Stimulated activated naive CD4-positive, alpha-beta T cell (primary cell): Measurements from ENCODE around the gene RMI2.

Experiments used
- DNase-seq, 6 experiments: peaks; one replicate each; lab custom pipeline; 2025; lab: John Stamatoyannopoulos, UW

RMI2 gene

DNA sequence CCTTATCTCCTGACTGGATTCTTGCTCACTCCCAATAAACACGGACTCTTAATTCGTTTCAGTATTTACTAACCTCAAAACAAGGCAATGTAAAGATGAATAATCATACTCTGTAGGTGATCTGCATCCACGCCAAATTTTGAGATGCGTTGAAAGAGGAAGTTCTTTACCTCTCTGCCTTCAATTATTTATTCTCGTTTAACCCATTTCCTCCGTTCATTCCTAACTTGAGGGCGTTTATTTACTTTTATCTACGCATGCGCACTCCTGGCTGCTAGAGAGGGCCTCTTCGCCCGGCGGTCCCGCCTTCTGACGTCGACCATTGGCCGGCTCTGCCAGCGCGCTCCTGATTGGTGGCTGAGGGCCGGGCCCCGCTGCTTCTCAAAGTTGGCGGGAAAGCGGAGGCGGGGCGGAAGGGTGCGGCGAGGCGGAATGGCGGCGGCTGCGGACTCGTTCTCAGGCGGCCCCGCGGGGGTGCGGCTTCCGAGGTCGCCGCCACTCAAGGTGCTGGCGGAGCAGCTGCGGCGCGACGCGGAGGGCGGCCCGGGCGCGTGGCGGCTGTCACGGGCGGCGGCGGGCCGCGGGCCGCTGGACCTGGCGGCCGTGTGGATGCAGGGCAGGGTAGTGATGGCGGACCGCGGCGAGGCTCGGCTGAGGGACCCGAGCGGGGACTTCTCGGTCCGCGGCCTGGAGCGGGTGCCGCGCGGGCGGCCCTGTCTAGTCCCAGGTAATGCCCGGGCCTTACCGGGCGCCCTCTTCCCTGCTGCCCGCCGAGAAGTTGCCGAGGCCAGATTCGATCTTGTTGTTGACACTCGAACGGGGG is at the start of gene RMI2:
TSS of gene RMI2 (plus strand) at position 420 of the 823 bp plus-strand sequence. CDS start at position 433, 13 bp downstream.
- peak; percentile 88 to 95 (median 93) for DNase-seq

DNA sequence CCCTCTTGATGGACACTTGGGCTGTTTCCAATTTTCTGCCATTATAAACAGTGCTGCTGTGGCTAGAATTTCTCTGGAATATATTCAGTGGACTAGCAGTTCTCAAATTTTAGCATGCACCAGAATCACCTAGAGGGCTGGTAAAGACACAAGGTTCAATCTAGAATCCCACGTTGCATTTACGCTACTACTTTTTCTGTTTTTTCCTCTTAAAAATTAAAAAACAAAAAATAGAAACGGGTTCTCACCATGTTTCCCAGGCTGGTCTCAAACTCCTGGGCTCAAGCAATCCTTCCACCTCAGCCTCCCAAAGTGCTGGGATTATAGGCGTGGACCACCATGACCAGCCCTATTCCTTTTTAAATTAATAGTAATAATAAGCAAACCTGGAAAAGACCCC is 49.6 kb upstream of the RMI2 start:
- no peak for DNase-seq

- no peak for DNase-seq
These were observed 48.9 kb upstream of the RMI2 start for GRCh38 chr16:11296351-11296705.

DNA sequence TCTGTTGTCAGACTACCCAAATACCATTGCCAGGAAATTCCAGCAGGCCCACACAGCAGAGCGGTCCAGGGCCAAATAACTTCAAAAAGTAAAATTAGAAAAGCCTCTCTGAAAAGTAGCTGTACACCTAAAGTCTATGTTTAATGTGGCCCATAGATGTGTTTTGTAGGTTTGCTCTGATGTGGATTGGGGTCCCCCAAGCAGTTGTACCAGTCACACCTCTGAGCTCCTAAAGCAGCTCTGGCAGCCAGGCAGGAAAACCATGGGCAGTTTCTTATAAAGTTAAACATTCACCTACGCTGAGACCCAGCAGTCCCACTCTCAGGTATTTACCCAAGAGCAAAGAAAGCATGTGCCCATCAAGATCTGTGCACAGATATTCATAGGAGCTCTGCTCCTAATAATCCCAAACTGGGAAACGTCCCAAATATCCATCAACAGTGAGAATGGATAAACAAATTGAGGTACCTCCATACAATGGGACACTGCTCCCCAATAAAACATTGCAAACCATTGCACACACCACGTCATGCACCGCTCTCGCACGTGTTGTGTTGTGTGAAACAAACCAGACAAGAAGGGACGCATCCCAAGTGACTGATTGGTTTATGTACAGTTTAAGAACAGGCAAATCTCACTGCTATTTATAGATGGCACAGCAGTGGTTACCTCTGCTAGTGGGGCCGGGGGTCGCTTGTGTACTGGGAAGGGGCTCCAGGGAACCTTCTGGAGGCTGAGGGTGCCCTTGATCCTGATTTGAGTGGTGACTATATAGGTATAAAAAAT is 48.4 kb upstream of the RMI2 start:
- DNase-seq, result no peak

- peak; percentile 22 to 72 (median 52) for DNase-seq
These were observed 47.6 kb upstream of the RMI2 start for GRCh38 chr16:11297492-11298142.

GRCh38 chr16:11298143-11298900 is 46.9 kb upstream of the RMI2 start:
- no peak for DNase-seq

GRCh38 chr16:11298950-11299547 is 46.2 kb upstream of the RMI2 start:
- DNase-seq, result peak in 2 of 6 experiments; percentile 5 to 9

DNA sequence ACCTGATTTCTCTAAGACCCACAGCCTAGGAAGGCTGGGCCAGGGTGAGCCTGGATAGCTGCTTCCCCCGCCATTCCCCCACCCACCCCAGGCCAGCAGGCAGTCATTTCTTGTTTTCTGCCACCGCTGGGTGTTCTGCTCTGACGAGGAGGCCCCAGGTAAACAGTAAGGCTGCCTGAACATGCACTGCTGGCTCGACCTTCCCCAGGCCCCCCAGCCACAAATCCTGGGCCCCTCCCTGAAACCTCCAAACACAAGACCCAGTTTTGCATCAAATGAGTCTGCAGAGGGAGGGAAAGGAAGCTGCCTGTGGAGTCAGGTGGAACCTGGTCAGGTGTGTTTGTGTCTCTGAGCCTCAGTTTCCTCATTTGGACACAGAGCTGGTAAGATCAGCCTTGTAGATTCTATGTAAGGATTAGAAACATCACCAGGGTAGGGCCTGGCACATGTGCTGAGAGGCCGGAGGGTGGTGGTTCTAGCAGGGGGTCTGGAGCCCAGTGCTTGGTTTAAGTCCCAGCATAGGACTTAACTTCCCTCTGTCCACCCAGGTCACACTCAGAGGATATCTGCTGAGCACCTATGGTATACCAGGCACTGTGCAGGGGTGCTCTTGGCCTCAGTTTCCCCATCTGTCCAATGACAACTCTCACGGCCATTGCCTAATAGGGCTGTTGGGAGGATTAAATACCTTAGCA is 45.2 kb upstream of the RMI2 start:
- DNase-seq, result no peak

DNA sequence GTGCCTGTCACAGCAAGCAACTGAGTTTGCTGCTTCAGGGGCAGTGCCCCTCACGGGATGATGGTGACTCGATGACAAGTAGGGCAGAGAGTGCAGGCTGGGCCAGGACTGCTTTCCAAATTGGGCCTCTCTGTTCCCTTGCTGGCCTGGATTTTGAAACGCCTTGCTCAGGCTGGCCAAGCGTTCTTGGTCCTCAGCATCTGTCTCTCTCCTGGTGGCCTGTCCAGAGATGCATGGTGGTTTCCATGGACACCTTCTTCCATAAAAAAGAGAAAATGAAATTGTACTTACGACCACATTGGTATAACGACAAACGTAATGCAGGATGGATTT is 44.7 kb upstream of the RMI2 start:
- no peak for DNase-seq

GRCh38 chr16:11301645-11302501 is 43.4 kb upstream of the RMI2 start:
- no peak for DNase-seq

DNA sequence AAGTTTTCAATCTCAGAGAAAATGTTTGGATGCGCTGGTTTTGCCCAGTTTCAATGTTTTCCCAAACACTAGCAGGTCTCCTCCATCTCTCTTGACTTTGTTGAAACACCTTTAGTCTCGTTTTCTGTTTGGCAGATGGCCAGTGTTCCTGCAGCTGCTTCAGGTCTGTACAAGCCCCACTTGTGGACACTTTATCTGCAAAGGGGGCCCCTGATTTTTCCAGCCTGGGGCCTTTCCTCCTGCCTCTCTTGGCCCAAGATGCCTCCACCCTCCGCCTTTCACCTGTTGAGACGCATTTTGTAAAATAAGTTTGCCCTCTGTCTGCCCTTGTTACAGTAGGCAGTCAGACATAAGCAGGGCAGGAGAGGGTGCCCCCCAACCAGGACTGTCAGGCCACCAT is 42.3 kb upstream of the RMI2 start:
- no peak for DNase-seq

GRCh38 chr16:11303405-11304138 is 41.7 kb upstream of the RMI2 start:
- no peak for DNase-seq

- DNase-seq, result no peak
These were observed 38.9 kb upstream of the RMI2 start for GRCh38 chr16:11306381-11306780.

GRCh38 chr16:11306997-11307638 is 38.1 kb upstream of the RMI2 start:
- no peak for DNase-seq

- DNase-seq, result no peak
These were observed 37.4 kb upstream of the RMI2 start for GRCh38 chr16:11307639-11308492.

DNA sequence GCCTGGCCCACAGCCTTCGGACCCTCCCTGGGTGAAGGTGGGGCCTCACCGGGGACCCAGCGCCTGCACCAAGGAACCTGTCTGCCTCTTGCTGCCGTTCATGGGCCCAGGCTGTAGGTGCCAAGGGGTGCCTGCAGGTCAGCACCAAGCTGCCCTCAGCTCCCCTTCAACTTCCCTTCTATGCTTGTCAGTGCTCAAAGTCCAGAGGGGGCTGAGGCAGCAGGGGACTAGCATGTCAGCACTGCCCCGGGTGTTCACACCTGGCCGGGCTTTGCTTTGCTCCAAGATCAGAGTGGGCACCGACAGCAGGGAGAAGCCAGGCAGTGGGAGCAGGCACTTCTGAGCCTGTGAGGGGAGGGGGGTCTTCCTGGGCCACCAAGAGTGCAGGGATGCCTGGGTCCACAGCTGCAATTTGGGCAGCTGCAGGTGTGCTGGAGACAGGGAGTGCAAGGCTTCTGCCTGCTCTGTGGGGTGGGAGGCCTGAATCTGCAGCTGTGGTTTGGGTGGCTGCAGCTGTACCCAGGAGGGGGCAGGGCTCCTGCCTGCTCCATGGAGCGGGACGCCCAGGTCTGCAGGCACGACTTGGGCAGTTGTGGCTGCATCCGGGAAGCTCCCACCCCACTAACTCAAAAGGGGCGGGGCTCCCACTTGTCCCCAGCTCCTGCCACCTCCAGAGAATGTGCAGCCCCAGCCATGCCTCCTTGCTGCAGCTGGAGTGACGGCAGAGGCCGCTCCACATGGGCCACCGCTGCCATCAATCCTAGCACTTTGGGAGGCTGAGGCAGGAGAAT is 36.6 kb upstream of the RMI2 start:
- no peak for DNase-seq
